ENCODE data around the gene ZNF30. TPM values are rescaled to one million over a fixed set of nuclear protein-coding genes. Genes with fewer than 3 reads are reported as not detected.

Gene ZNF30
- total and polyA plus RNA-seq, 2 experiments from 2014 or later, result 1.1 to 3.2 TPM

- TF ChIP-seq EZH2phosphoT487 (IDR thresholded peaks at IDR 0.05; ENCODE audit: low read depth, severe bottlenecking, unreplicated experiment) (no peak), CTCF (IDR thresholded peaks at IDR 0.05; ENCODE audit: poor library complexity) (no peak), EZH2 (IDR thresholded peaks at IDR 0.05; ENCODE audit: borderline replicate concordance) (no peak)
- WGBS (ENCODE audit: low lambda C conversion rate, missing lambda C conversion rate), result 95% methylated on average over 14 of the region's 15 CpGs
Observed at GRCh38 chr19:34925278-34925855, 1.3 kb upstream of the ZNF30 start.

GRCh38 chr19:34926361-34926684 is 380 bp upstream of the ZNF30 start:
- H3K27me3 ChIP-seq, result no peaks in the 10 kb centered on the region
- TF ChIP-seq CTCF (IDR thresholded peaks at IDR 0.05; ENCODE audit: poor library complexity) (no peak), EZH2 (IDR thresholded peaks at IDR 0.05; ENCODE audit: borderline replicate concordance) (no peak), EZH2phosphoT487 (IDR thresholded peaks at IDR 0.05; ENCODE audit: low read depth, severe bottlenecking, unreplicated experiment) (no peak)
- H3K4me3 ChIP-seq, result no peak overlapping the region
- H3K36me3 ChIP-seq (replicated peaks; ENCODE audit: insufficient read depth, low read depth), result no peaks in the 10 kb centered on the region
- peak overlapping the region; percentile 43 for H2AFZ ChIP-seq
- 68% methylated on average over 3 of the region's 3 CpGs for whole genome bisulfite sequencing (ENCODE audit: low lambda C conversion rate, missing lambda C conversion rate)
- H3K9me2 ChIP-seq (replicated peaks; ENCODE audit: insufficient read depth), result no peaks in the 10 kb centered on the region
- H3K79me2 ChIP-seq, result peaks cover 10% of the 10 kb centered on the region
- peak overlapping the region; percentile 83 for H3K4me2 ChIP-seq
- DNase-seq (ENCODE audit: low spot score), result no peak
- H4K20me1 ChIP-seq (ENCODE audit: insufficient read depth, poor library complexity, severe bottlenecking), result no peaks in the 10 kb centered on the region
- no peaks in the 10 kb centered on the region for H3K9me3 ChIP-seq (ENCODE audit: low read depth)
- H3K4me1 ChIP-seq (ENCODE audit: insufficient read depth), result peaks cover 5% of the 10 kb centered on the region
- peak overlapping the region; percentile 12 for H3K27ac ChIP-seq

More at GRCh38 chr19:34925278-34925855, 1.3 kb upstream of the ZNF30 start:
- Histone ChIP-seq H3K4me2 (no peak overlapping the region), H2AFZ (no peak overlapping the region), H3K9me3 (ENCODE audit: low read depth) (no peaks in the 10 kb centered on the region), H3K9me2 (replicated peaks; ENCODE audit: insufficient read depth) (no peaks in the 10 kb centered on the region), H3K27ac (no peak overlapping the region), H3K27me3 (no peaks in the 10 kb centered on the region), H3K4me3 (no peak overlapping the region), H3K79me2 (peaks cover 10% of the 10 kb centered on the region), H3K36me3 (replicated peaks; ENCODE audit: insufficient read depth, low read depth) (no peaks in the 10 kb centered on the region), H4K20me1 (ENCODE audit: insufficient read depth, poor library complexity, severe bottlenecking) (no peaks in the 10 kb centered on the region), H3K4me1 (ENCODE audit: insufficient read depth) (peaks cover 5% of the 10 kb centered on the region)
- peak; percentile 7 for DNase-seq (ENCODE audit: low spot score)

- Histone ChIP-seq H3K36me3 (replicated peaks; ENCODE audit: insufficient read depth, low read depth) (no peaks in the 10 kb centered on the region), H3K9me2 (replicated peaks; ENCODE audit: insufficient read depth) (no peaks in the 10 kb centered on the region)
- 99% methylated on average over 6 of the region's 6 CpGs for WGBS (ENCODE audit: low lambda C conversion rate, missing lambda C conversion rate)
Observed at GRCh38 chr19:34932494-34932893, 5.8 kb downstream of the ZNF30 start.

More at GRCh38 chr19:34932494-34932893, 5.8 kb downstream of the ZNF30 start:
- Histone ChIP-seq H3K4me1 (ENCODE audit: insufficient read depth) (peaks cover 5% of the 10 kb centered on the region), H2AFZ (no peak overlapping the region), H3K79me2 (peaks cover 10% of the 10 kb centered on the region), H3K4me3 (no peak overlapping the region), H3K27ac (no peak overlapping the region), H3K4me2 (no peak overlapping the region), H3K9me3 (ENCODE audit: low read depth) (no peaks in the 10 kb centered on the region), H4K20me1 (ENCODE audit: insufficient read depth, poor library complexity, severe bottlenecking) (no peaks in the 10 kb centered on the region), H3K27me3 (no peaks in the 10 kb centered on the region)
- no peak for DNase-seq (ENCODE audit: low spot score)
- TF ChIP-seq EZH2phosphoT487 (IDR thresholded peaks at IDR 0.05; ENCODE audit: low read depth, severe bottlenecking, unreplicated experiment), result no peak
- no peak for TF ChIP-seq CTCF (IDR thresholded peaks at IDR 0.05; ENCODE audit: poor library complexity)
- TF ChIP-seq EZH2 (IDR thresholded peaks at IDR 0.05; ENCODE audit: borderline replicate concordance), result no peak
